ENCODE data around the gene CRTC1. TPM values are rescaled to one million over a fixed set of nuclear protein-coding genes. Genes with fewer than 3 reads are reported as not detected.

CRTC1 gene
- total and polyA plus RNA-seq, 9 of the 15 experiments (the other 6 are each of a cell fraction or from before 2014, with no cell fraction given): 0.25 to 3.8 (median 1.2) TPM; not detected in 2

GRCh38 chr19:18788529-18789421 is 105.3 kb downstream of the CRTC1 start:
- Histone ChIP-seq H3K4me1 (replicated peaks in 1 of 2; ENCODE audit: control insufficient read depth in 2 of 2, insufficient read depth in 2 of 2, low read length in 2 of 2) (peaks cover 8 to 69% of the 10 kb centered on the region in 2 experiments; a peak in 3 of 5 replicates), H4K20me1 (replicated peaks; ENCODE audit: control insufficient read depth, insufficient read depth, low read length) (peaks cover 14% of the 10 kb centered on the region), H3K9ac (ENCODE audit: insufficient read depth in 1 of 2, low read depth in 2 of 2, low read length in 2 of 2) (peak overlapping the region in 1 of 2 experiments; percentile 1; a peak in 1 of 4 replicates), H2AFZ (ENCODE audit: low read depth, low read length) (no peak overlapping the region), H3K4me2 (ENCODE audit: insufficient read depth, low read length) (no peak overlapping the region), H3K4me3 (no peak overlapping the region), H3K27ac (ENCODE audit: extremely low read depth, low read depth, low read length) (no peak overlapping the region), H3K9me3 (replicated peaks; ENCODE audit: control insufficient read depth, insufficient read depth, low read depth, low read length) (no peaks in the 10 kb centered on the region), H3K9me1 (ENCODE audit: control insufficient read depth, insufficient read depth, low read length) (no peaks in the 10 kb centered on the region), H3K79me2 (ENCODE audit: control insufficient read depth, insufficient read depth, low read length) (no peaks in the 10 kb centered on the region), H3K36me3 (ENCODE audit: control insufficient read depth, insufficient read depth, low read length) (no peaks in the 10 kb centered on the region), H3K27me3 (ENCODE audit: control insufficient read depth in 2 of 2, insufficient read depth in 2 of 2, low read length in 2 of 2) (peaks cover 17 to 51% of the 10 kb centered on the region in 2 experiments; a peak in 4 of 5 replicates)
- in situ Hi-C loops (cut with MboI) (no loop called here), intact Hi-C loops (cut with micrococcal nuclease) (no loop called here)
- 18% methylated on average over 56 of the region's 68 CpGs for WGBS (ENCODE audit: insufficient coverage, low coverage, missing lambda C conversion rate)
- ChIA-PET POLR2A (interaction anchor here (0.6 kb wide), 1 partner anchor 508 kb away, joined by 4 read pairs; no protein-coding TSS in a partner anchor), CTCF (ENCODE audit: low intra/inter-chr PET ratio) (no interaction called here)
- ATAC-seq (no peak), FAIRE-seq (no peak), DNase-seq (ENCODE audit: extremely low read depth in 1 of 4, low spot score in 3 of 4) (no peak)
- no TSS peak for BruUV-seq (replicated peaks)
- peak; percentile 49; the same call in 1 of the 2 replicates for TF ChIP-seq ZBTB33 (CRISPR knock-in tag; IDR thresholded peaks at IDR 0.05)
- no peak for TF ChIP-seq E2F5 (CRISPR knock-in tag; IDR thresholded peaks at IDR 0.05)
- TF ChIP-seq HCFC1 (IDR thresholded peaks at IDR 0.05; ENCODE audit: low read depth, low read length): no peak
- peak; percentile 85; the same call in 1 of the 2 replicates for TF ChIP-seq SAFB (IDR thresholded peaks at IDR 0.05; ENCODE audit: borderline replicate concordance, low read depth, low read length)
- TF ChIP-seq SMAD4 (CRISPR knock-in tag; conservative IDR thresholded peaks at IDR 0.05): no peak
- TF ChIP-seq CGGBP1 (CRISPR knock-in tag; IDR thresholded peaks at IDR 0.05): no peak
- TF ChIP-seq PHF8 (IDR thresholded peaks at IDR 0.05; ENCODE audit: borderline replicate concordance, low read length): no peak
- TF ChIP-seq BMI1 (IDR thresholded peaks at IDR 0.05; ENCODE audit: low read length): no peak
- TF ChIP-seq RAD21 (CRISPR knock-in tag; conservative IDR thresholded peaks at IDR 0.05 in 1 of 2, IDR thresholded peaks at IDR 0.05 in 1 of 2): no peak
- 0 out of 2 replicates have a peak, but pooled peaks have one; percentile 60 for TF ChIP-seq EZH2 (IDR thresholded peaks at IDR 0.05; ENCODE audit: borderline replicate concordance, low read depth, low read length)
- peak; percentile 20; the same call in 1 of the 2 replicates for TF ChIP-seq ZBTB7A (IDR thresholded peaks at IDR 0.05; ENCODE audit: borderline replicate concordance, control insufficient read depth, low read depth, low read length)
- TF ChIP-seq E2F6 (IDR thresholded peaks at IDR 0.05; ENCODE audit: borderline replicate concordance in 1 of 2, extremely low read depth in 1 of 2, insufficient read depth in 1 of 2, insufficient read length in 1 of 2, low read depth in 1 of 2, low read length in 1 of 2, poor library complexity in 1 of 2, severe bottlenecking in 1 of 2): peak in 1 of 2 experiments; percentile 15
- peak in 1 of 3 experiments; percentile 11 for TF ChIP-seq YY1 (IDR thresholded peaks at IDR 0.05; ENCODE audit: borderline replicate concordance in 1 of 3, control insufficient read depth in 1 of 3, extremely low read depth in 1 of 3, insufficient read depth in 3 of 3, insufficient read length in 1 of 3, insufficient replicate concordance in 2 of 3, low read depth in 1 of 3, low read length in 2 of 3)
- no peak for TF ChIP-seq ZNF707 (CRISPR knock-in tag; conservative IDR thresholded peaks at IDR 0.05)

Measured in K562 (cell line).